HG02571 (cell line): Measurements from ENCODE around the gene PARP1.
A peak's percentile ranks its signal among the peaks of the same experiment; 100 is the strongest.

Experiments
- ATAC-seq: cut with Tn5 transposase; IDR thresholded peaks from one replicate; pipeline ENCODE4 v1.9.1; 2021; ENCODE audit warnings: mild to moderate bottlenecking, moderate library complexity; ENCODE audit not compliant: unreplicated experiment

Gene PARP1

DNA sequence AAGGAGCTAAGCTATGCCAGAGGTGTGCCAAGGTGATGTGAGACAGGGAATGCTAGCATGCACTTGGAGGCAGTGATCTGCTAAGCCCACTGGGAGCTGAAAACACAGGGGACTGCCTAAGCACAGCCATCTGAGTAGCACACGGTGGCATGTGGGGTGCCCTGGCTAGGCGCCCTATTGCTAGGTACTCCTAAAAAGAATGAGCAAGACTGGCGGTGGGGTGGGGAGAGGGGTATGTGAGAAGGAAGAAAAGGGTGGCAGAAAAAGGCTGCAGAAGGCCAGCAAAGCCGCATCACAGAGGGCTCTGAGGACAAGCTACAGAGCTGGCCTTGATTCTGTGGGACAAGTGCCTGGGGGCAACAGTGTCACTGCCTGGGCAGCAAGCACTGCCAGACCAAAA lies 23.9 kb downstream of the PARP1 start:
- no peak for ATAC-seq

DNA sequence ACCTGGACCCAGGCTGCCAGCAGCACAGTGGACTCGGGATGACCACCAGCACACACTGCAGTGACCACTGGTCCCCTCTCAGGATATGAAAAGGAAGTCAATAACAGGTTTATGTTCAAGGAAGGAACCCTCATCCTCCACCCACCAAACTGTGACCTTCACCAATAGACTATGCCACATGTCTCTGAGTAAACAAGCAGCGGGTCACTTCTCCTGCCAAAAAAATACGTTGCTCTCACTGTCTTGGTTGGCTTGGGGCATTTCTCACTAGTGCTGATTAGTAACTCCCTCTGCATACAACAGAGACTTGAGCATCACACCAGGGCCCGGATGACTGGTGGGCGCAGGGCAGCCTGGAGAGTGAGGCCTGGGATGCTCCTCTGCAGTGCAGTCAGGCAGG lies 25.9 kb downstream of the PARP1 start:
- no peak for ATAC-seq

GRCh38 chr1:226381226-226381998 lies 26.5 kb downstream of the PARP1 start:
- no peak for ATAC-seq

- no peak for ATAC-seq
These were observed 29.8 kb downstream of the PARP1 start for GRCh38 chr1:226378071-226378470.

- no peak for ATAC-seq
These were observed 31.6 kb downstream of the PARP1 start for GRCh38 chr1:226376300-226376699.

- ATAC-seq: no peak
These were observed 34.5 kb downstream of the PARP1 start for GRCh38 chr1:226373376-226373775.

- ATAC-seq: no peak
These were observed 35.0 kb downstream of the PARP1 start for GRCh38 chr1:226372885-226373284.

GRCh38 chr1:226371866-226372490 lies 35.9 kb downstream of the PARP1 start:
- no peak for ATAC-seq

DNA sequence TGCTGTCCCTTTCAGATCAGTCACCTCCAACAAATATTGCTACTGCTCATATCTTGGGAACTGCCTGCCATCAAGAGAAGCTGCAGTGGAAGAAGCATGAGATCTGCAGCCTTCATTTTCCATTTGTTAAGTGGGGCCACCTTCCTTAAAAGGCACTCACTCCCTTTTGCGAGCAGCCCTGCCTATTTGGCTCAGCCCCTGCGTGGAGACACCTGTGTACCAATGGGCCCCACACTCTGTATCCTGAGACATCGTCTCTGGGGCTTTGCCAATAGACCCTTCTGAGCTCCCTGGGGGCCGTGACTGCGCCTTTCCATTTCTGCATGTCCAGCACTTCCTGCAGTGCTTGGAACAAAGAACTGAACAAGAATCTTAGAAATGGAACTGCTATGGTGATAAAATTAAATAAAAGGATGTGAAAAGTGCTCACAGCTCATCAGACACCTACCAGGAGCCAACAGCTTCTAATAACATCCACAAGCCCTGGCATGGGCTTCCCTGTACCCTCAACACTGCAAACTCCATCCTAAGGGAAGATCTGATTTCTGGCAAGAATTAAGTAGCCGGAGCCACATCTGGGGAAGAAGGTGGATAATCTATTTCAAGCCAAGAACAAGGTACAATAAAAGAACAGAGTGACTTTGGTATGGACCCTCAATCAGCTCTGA lies 36.7 kb downstream of the PARP1 start:
- no peak for ATAC-seq

DNA sequence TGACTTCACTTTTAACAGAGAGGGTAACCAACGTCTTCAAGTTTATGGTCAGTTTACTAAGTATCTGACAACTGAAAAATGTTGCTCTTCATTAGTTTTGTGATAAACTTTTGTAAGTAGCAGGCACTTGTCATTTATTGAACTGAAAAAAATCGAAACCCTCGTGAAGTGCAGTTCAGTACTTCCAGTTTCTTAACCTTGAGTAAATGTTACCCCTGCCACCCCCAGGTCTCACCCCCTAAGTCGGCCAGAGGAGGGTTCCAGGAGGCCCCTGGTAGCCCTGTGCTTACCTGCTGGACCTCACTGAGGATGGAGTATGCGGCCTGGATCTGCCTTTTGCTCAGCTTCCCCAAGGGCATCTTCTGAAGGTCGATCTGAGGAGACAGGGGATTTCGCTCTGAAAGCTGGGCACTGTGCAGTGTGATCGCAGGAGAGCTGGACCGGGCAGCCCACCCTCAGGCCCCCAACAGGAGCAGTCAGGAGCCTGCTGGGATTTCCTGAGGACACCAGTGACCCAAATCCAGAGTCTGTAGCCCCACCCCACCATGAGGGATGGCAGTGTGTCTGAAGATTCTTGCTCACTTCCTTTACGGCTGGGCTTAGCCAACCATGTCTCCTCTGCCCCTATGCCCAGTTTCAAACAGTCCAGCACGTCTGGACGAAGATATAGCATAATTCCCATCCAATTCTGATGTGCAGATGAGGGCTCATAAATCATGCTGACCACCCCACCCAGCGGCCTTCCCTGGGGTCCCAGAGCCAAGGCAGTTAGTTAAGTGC lies 37.6 kb downstream of the PARP1 start:
- peak; percentile 64 for ATAC-seq

GRCh38 chr1:226369110-226369509 lies 38.8 kb downstream of the PARP1 start:
- no peak for ATAC-seq

DNA sequence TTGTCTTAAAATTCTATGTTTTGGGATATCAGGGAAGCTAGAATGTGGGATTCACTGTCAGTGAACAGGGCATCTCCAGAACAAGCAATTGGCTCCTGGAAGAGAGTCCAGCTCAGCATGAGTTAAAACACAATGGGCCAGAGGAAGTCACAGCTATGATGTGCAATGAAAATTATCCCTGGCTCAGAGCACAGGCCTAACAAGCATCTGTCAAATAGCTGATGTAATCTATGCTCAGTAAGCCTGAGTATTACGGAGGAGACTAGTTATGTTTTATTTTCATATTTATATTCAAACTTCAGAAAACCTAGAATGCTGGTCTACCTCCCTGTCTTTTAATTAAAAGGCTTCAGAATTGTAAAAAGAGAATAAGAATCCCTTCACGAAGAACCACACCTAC lies 41.6 kb downstream of the PARP1 start:
- no peak for ATAC-seq

GRCh38 chr1:226365831-226366231 lies 42.1 kb downstream of the PARP1 start:
- ATAC-seq: no peak

GRCh38 chr1:226364901-226365565 lies 42.9 kb downstream of the PARP1 start:
- no peak for ATAC-seq

DNA sequence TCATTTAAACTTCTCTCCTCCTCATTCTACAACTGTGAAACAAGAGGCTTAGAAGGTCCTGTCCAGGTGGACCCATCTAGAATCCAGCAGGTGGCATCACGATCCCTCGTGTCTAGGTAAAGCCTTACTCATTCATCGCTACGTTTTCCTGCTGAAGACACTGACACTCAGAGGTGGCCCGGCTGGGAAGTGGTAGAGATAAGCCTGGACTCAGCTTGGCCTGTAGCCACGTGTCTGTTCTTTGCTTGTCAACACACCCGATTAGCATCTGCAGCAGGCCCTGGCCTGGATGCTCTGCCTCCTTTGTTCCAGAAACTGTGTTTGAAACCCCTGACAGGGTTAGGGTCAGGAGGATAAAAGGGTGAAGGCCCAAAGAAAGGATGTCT lies 43.4 kb downstream of the PARP1 start:
- ATAC-seq: no peak

- no peak for ATAC-seq
These were observed 43.9 kb downstream of the PARP1 start for GRCh38 chr1:226363801-226364513.

- no peak for ATAC-seq
These were observed 44.9 kb downstream of the PARP1 start for GRCh38 chr1:226362891-226363447.

DNA sequence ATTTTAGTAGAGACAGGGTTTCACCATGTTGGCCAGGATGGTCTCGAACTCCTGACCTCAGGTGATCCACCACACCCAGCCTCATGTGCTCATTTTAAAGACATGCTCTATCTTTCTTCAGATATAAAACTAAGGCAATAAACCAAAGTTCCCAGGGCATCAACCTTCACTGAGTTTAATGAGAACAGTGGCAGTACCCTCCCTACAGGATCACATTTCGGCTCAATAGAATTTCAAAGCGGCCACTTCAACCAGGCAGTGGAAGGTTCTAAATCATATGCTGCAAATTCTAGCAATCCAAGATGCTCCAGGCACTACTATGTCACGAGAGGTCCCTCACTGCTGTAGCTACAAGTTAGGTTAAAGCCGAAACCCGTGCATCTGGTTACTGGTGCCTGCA lies 45.5 kb downstream of the PARP1 start:
- no peak for ATAC-seq

- ATAC-seq: peak; percentile 47
These were observed 47.7 kb downstream of the PARP1 start for GRCh38 chr1:226360106-226360746.
